ENCODE data around the gene NCOA3. TPM values are rescaled to one million over a fixed set of nuclear protein-coding genes. Genes with fewer than 3 reads are reported as not detected.

Gene NCOA3
- total and polyA plus RNA-seq, 2 of the 8 experiments (the other 6 are each of a cell fraction or from before 2014, with no cell fraction given): 7.9 to 24.7 TPM

- TF ChIP-seq ZNF274 (IDR thresholded peaks at IDR 0.05; ENCODE audit: borderline replicate concordance, extremely low read depth, low read length): no peak
Measured at GRCh38 chr20:47600967-47601547, 99.4 kb downstream of the NCOA3 start (continued).
